B cell (primary cell): Measurements from ENCODE around the gene DNAH8. TPM values are rescaled to one million over a fixed set of nuclear protein-coding genes. Genes with fewer than 3 reads are reported as not detected.

Experiments used
- ATAC-seq: fragments of 200-7000 bp; cut with Tn5 transposase; one replicate; pipeline ENCODE4 v1.10.0; 2021; ENCODE audit warnings: low read depth, mild to moderate bottlenecking, moderate number of reproducible peaks, moderate library complexity
- CTCF ChIA-PET: fragments of 350-600 bp; sonication (Branson Sonifier 250); formaldehyde crosslinking; loops from one replicate; lab custom pipeline; 2021; ENCODE audit warnings: antibody characterized with exemption, inconsistent platforms; lab: Charles Lee
- POLR2A ChIA-PET: fragments of 350-600 bp; sonication (Branson Sonifier 250); formaldehyde crosslinking; loops from one replicate; lab custom pipeline; 2021; ENCODE audit warnings: antibody characterized with exemption; lab: Charles Lee
- DNase-seq: peaks from one replicate; pipeline ENCODE4 v3.0.0; 2013
- H2AFZ ChIP-seq: 2 replicates; pipeline ENCODE4 v1.6.1; 2012; ENCODE audit warnings: mild to moderate bottlenecking, low read depth, low read length; ENCODE audit not compliant: insufficient read depth, poor library complexity, severe bottlenecking
- H3K27ac ChIP-seq, 2 donors: 1 replicate in 1 of 2; 2 replicates in 1 of 2; pipeline ENCODE4 v1.5.1; 2012 to 2013; ENCODE audit warnings: low read length in 2 of 2, mild to moderate bottlenecking in 2 of 2, moderate library complexity in 1 of 2
- H3K27me3 ChIP-seq, 4 experiments: fragments of 200-600 bp in 1 of 4; sonication (generic) in 1 of 4; replicated peaks in 1 of 4; 1 replicate in 2 of 4; 2 replicates in 2 of 4; pipeline versions ENCODE4 v1.6.1 to v1.7.0; 2013 to 2016; ENCODE audit warnings: low read length in 3 of 4, mild to moderate bottlenecking in 2 of 4, mixed read lengths in 1 of 4, moderate library complexity in 1 of 4; ENCODE audit not compliant: insufficient read depth in 4 of 4, control insufficient read depth in 3 of 4; ENCODE audit errors: control extremely low read depth in 1 of 4
- H3K36me3 ChIP-seq, 2 experiments: replicated peaks in 1 of 2; 1 replicate in 1 of 2; 2 replicates in 1 of 2; pipeline versions ENCODE4 v1.6.1 to v1.7.1; 2013; ENCODE audit warnings: low read length in 1 of 2; ENCODE audit not compliant: insufficient read depth in 2 of 2, control insufficient read depth in 1 of 2; ENCODE audit errors: control extremely low read depth in 1 of 2, extremely low read depth in 1 of 2
- H3K4me1 ChIP-seq, 2 donors: fragments of 200-600 bp in 1 of 2; sonication (generic) in 1 of 2; 1 replicate in 1 of 2; 2 replicates in 1 of 2; pipeline versions ENCODE4 v1.5.1 to v1.6.1; 2013 to 2017; ENCODE audit warnings: low read length in 2 of 2; ENCODE audit not compliant: control insufficient read depth in 2 of 2, insufficient read depth in 2 of 2
- H3K4me2 ChIP-seq: replicated peaks from 2 replicates; pipeline ENCODE3; 2012; ENCODE audit warnings: mild to moderate bottlenecking, low read depth, low read length; ENCODE audit not compliant: poor library complexity, severe bottlenecking
- H3K4me3 ChIP-seq, 5 experiments: fragments of 200-600 bp in 1 of 5; sonication (generic) in 1 of 5; 1 replicate in 3 of 5; 2 replicates in 2 of 5; pipeline versions ENCODE4 v1.5.1 to v1.7.0; 2011 to 2016; ENCODE audit warnings: low read length in 4 of 5, mild to moderate bottlenecking in 4 of 5, low read depth in 2 of 5, control low read depth in 1 of 5, moderate library complexity in 1 of 5; ENCODE audit not compliant: insufficient read depth in 1 of 5; ENCODE audit errors: control extremely low read depth in 1 of 5, extremely low read depth in 1 of 5
- H3K79me2 ChIP-seq: fragments of 200-600 bp; sonication (generic); one replicate; pipeline ENCODE4 v1.6.0; 2016; ENCODE audit warnings: low read length; ENCODE audit not compliant: control insufficient read depth, insufficient read depth
- H3K9ac ChIP-seq: fragments of 200-600 bp; sonication (generic); 2 replicates; pipeline ENCODE4 v1.6.1; 2017; ENCODE audit warnings: mild to moderate bottlenecking, low read length, moderate library complexity
- H3K9me3 ChIP-seq, 3 donors: one replicate each; pipeline versions ENCODE4 v1.6.1 to v1.7.1; 2013; ENCODE audit warnings: low read length in 2 of 3; ENCODE audit not compliant: control insufficient read depth in 2 of 3, insufficient read depth in 1 of 3; ENCODE audit errors: control extremely low read depth in 1 of 3
- H4K20me1 ChIP-seq: 2 replicates; pipeline ENCODE4 v1.6.0; 2012; ENCODE audit warnings: mild to moderate bottlenecking, low read length; ENCODE audit not compliant: insufficient read depth, control insufficient read depth, poor library complexity, severe bottlenecking
- H3K27ac Mint-ChIP-seq: one replicate; pipeline ENCODE4 v1.8.0; 2021; ENCODE audit warnings: mixed read lengths
- H3K27me3 Mint-ChIP-seq: one replicate; pipeline ENCODE4 v1.8.0; 2021; ENCODE audit warnings: mixed read lengths
- H3K4me1 Mint-ChIP-seq: one replicate; pipeline ENCODE4 v1.8.0; 2021; ENCODE audit warnings: mixed read lengths
- H3K4me3 Mint-ChIP-seq: one replicate; pipeline ENCODE4 v1.8.0; 2021; ENCODE audit warnings: mixed read lengths
- H3K9me3 Mint-ChIP-seq: one replicate; pipeline ENCODE4 v1.8.0; 2022; ENCODE audit warnings: mixed read lengths; ENCODE audit not compliant: insufficient read depth
- CTCF ChIP-seq: fragments of 200-600 bp; IDR thresholded peaks from one replicate; pipeline ENCODE4 v1.8.0; 2022; ENCODE audit warnings: antibody characterized with exemption, mild to moderate bottlenecking
- EZH2 ChIP-seq: IDR thresholded peaks from 2 replicates; pipeline ENCODE4 v1.6.1; 2012; ENCODE audit warnings: borderline replicate concordance, low read depth, mild to moderate bottlenecking, moderate library complexity, low read length; ENCODE audit not compliant: insufficient read depth, poor library complexity, severe bottlenecking
- WGBS: methylation state at CpG from one replicate; pipeline ENCODE4 v1.1.5; 2013; ENCODE audit warnings: missing lambda C conversion rate; ENCODE audit not compliant: insufficient coverage; 5-methylcytosine and 5-hydroxymethylcytosine counted together
- intact Hi-C: fragments of 100-400 bp; cut with micrococcal nuclease; formaldehyde crosslinking; loops from one replicate; pipeline ENCODE4 v1.10.0; 2022
- polyA plus RNA-seq: library from polyadenylated mRNA; depleted of rRNA; stranded (reverse); fragments of >200 nt; gene quantifications from 2 replicates; pipeline ENCODE4 v1.2.3, GENCODE V29; 2012
- total RNA-seq, 2 donors: library from RNA; stranded (reverse); fragments of 120-200 nt in 1 of 2; gene quantifications; 1 replicate in 1 of 2; 2 replicates in 1 of 2; pipeline versions ENCODE4 v1.2.3 to v1.2.4, GENCODE V29; 2013 to 2022

Gene DNAH8
- total and polyA plus RNA-seq, 2 donors (not counting 1 experiment from before 2014, with no cell fraction given), result 0.69 to 1.1 TPM

GRCh38 chr6:38671885-38672467 is 43.1 kb upstream of the DNAH8 start:
- Histone ChIP-seq H3K4me1 (peaks cover 27 to 33% of the 10 kb centered on the region in 2 donors), H3K4me3 (no peak overlapping the region), H3K9me3 (peaks cover 0 to 7% (median 4%) of the 10 kb centered on the region in 3 donors), H3K36me3 (peaks cover 0 to 7% of the 10 kb centered on the region in 2 experiments), H4K20me1 (no peaks in the 10 kb centered on the region), H3K4me2 (no peak overlapping the region), H3K79me2 (no peaks in the 10 kb centered on the region), H2AFZ (no peak overlapping the region), H3K9ac (no peak overlapping the region), H3K27ac (no peak overlapping the region), H3K27me3 (no peaks in the 10 kb centered on the region)
- peaks cover 2% of the 10 kb centered on the region for H3K9me3 Mint-ChIP-seq
- peak; percentile 68 for ATAC-seq
- POLR2A ChIA-PET, result no interaction called here
- intact Hi-C loops, result loop anchor here (1.0 to 10.0 kb wide), 4 partner anchors 35 to 1347 kb away; partner anchors contain the start of gene BTBD9
- CTCF ChIA-PET, result interaction anchor here (0.6 to 1.8 kb wide), 6 partner anchors 13 to 1347 kb away, joined by 3 to 5 read pairs (median 4); no protein-coding TSS in a partner anchor
- TF ChIP-seq EZH2 (no peak), CTCF (peak; percentile 91)
- H3K27me3 Mint-ChIP-seq, result no peaks in the 10 kb centered on the region
- H3K4me3 Mint-ChIP-seq, result no peak overlapping the region
- DNase-seq, result peak; percentile 70
- 0% methylated on average over 1 of the region's 2 CpGs for WGBS
- H3K27ac Mint-ChIP-seq, result peak overlapping the region; percentile 20
- peaks cover 40% of the 10 kb centered on the region for H3K4me1 Mint-ChIP-seq
